Testis (tissue), 3 donors: ENCODE measurements around the gene AGPAT1. TPM values are rescaled to one million over a fixed set of nuclear protein-coding genes. Genes with fewer than 3 reads are reported as not detected.
"Not testable (repeated sequence)": the region's sequence is repeated elsewhere in the genome, so short reads cannot be mapped to it uniquely, and the experiment has no call there.

ENCODE experiments used
- DNase-seq: peaks from one replicate; pipeline ENCODE4 v3.0.0-alpha.2; 2019
- H3K27ac ChIP-seq, 2 donors: fragments of 200-600 bp; sonication (generic); one replicate each; pipeline ENCODE4 v1.5.1; 2019
- H3K27me3 ChIP-seq: fragments of 200-600 bp; sonication (generic); one replicate; pipeline ENCODE4 v1.5.1; 2019
- H3K36me3 ChIP-seq: fragments of 200-600 bp; sonication (generic); one replicate; pipeline ENCODE4 v1.5.1; 2017; ENCODE audit warnings: low read depth; ENCODE audit errors: missing control alignments
- H3K4me1 ChIP-seq: fragments of 200-600 bp; sonication (generic); one replicate; pipeline ENCODE4 v1.5.1; 2019
- H3K4me3 ChIP-seq, 2 donors: fragments of 200-600 bp; sonication (generic); one replicate each; pipeline ENCODE4 v1.5.1; 2017 to 2019
- H3K9me3 ChIP-seq: fragments of 200-600 bp; sonication (generic); one replicate; pipeline ENCODE4 v1.5.1; 2017
- POLR2A ChIP-seq: fragments of 450-650 bp; IDR thresholded peaks from one replicate; pipeline ENCODE4 v1.6.1; 2017; ENCODE audit warnings: antibody characterized with exemption, mild to moderate bottlenecking, moderate library complexity
- WGBS, 2 donors: methylation state at CpG; one replicate each; pipeline ENCODE4 v1.1.5; 2018; 5-methylcytosine and 5-hydroxymethylcytosine counted together
- intact Hi-C: fragments of 100-400 bp; cut with DNase I; formaldehyde crosslinking; loops from one replicate; pipeline ENCODE4 v1.15.1; 2023; ENCODE audit warnings: low total_unique reads
- polyA plus RNA-seq: library from polyadenylated mRNA; stranded (reverse); fragments of 350-450 nt; fragmentation: Illumina TruSeq; extraction: RNeasy Lipid Tissue Mini Kit (QIAGEN cat#74804); gene quantifications from one replicate; pipeline ENCODE4 v1.2.3, GENCODE V29; 2014; ENCODE audit warnings: low read depth, low replicate concordance; ENCODE audit not compliant: insufficient read depth
- total RNA-seq, 2 donors: library from RNA; depleted of rRNA; stranded (reverse); fragments of >200 nt; gene quantifications; one replicate each; pipeline ENCODE4 v1.2.3, GENCODE V29; 2016
- TF ChIP-seq, protein P1 (sequence below), 3 experiments: fragments of 450-650 bp in 2 of 3; fragments of 200-600 bp in 1 of 3; sonication (generic) in 1 of 3; IDR thresholded peaks; one replicate each; pipeline ENCODE4 v1.5.1; 2016 to 2019; ENCODE audit warnings: antibody characterized with exemption in 3 of 3, mild to moderate bottlenecking in 2 of 3, moderate library complexity in 1 of 3

Gene AGPAT1
- total and polyA plus RNA-seq, 3 donors from 2014 or later, result 107 to 158 (median 115) TPM

DNA sequence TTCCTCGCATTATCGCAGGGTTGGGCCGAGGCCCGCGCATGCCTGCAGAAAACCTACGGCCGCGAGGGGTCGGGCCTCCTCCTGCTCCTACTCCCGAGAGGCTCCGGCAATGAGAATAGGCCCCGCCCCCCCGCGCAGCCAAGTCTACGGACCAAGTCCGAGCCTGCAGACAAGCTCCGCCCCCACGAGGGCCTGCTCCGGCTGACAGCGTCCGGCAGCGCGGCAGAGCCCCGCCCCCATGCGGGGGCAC lies 19.7 kb upstream of the AGPAT1 start:
- intact Hi-C loops, result no loop called here

DNA sequence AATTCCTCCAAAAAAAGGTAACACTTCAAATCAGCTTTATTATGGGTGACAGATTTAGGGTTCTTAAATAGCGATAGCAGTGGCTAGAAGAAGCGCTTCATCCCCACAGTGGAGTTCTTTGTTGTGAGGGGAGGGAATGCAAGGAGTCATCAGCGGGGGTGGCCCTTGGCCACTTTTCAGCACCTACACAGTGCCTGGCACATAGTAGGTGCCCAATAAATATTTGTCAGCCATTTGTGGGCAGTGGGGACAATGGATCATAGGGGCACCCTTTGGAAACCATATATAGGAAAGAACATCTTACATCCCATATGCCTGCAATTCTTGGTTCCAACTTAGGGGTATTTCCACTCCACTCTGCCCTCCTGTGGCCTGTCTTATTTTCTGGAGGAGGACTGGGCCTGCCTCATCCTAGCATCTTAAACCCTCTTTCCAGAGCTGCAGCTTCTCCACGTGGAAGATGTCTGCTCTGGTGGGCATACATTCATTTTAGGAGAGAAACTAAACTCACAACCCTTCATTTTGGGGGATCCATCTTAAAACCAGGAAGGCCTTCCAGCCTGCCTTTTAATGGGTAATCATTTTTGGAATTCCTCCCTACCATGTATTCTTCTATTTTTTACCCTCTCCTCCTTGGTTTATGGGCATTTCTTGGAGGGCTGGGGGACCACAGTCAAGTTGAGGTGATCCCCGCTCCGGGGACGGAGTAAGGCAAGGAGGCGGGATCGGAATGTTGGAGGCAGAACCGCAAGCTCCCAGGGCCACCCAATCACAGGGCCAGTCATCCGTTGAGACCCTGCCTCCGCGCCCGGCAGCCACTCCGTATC lies 19.2 kb upstream of the AGPAT1 start:
- Histone ChIP-seq H3K27ac (peak overlapping the region; percentile 100), H3K9me3 (no peaks in the 10 kb centered on the region), H3K36me3 (no peaks in the 10 kb centered on the region), H3K27me3 (no peaks in the 10 kb centered on the region), H3K4me3 (peak overlapping the region; percentile 87 to 99), H3K4me1 (peaks cover 31% of the 10 kb centered on the region)
- intact Hi-C loops, result no loop called here
- peak; percentile 97 for TF ChIP-seq POLR2A
- TF ChIP-seq, protein P1, sequence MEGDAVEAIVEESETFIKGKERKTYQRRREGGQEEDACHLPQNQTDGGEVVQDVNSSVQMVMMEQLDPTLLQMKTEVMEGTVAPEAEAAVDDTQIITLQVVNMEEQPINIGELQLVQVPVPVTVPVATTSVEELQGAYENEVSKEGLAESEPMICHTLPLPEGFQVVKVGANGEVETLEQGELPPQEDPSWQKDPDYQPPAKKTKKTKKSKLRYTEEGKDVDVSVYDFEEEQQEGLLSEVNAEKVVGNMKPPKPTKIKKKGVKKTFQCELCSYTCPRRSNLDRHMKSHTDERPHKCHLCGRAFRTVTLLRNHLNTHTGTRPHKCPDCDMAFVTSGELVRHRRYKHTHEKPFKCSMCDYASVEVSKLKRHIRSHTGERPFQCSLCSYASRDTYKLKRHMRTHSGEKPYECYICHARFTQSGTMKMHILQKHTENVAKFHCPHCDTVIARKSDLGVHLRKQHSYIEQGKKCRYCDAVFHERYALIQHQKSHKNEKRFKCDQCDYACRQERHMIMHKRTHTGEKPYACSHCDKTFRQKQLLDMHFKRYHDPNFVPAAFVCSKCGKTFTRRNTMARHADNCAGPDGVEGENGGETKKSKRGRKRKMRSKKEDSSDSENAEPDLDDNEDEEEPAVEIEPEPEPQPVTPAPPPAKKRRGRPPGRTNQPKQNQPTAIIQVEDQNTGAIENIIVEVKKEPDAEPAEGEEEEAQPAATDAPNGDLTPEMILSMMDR (IDR thresholded peaks at IDR 0.05), result peak; percentile 41 to 74 (median 53)
- 13 to 14% methylated on average over 15 of the region's 15 CpGs for WGBS, 2 donors
- DNase-seq, result peak; percentile 43

More for the DNA sequence above, 19.7 kb upstream of the AGPAT1 start:
- Histone ChIP-seq H3K27ac (peak overlapping the region; percentile 100), H3K9me3 (no peaks in the 10 kb centered on the region), H3K27me3 (no peaks in the 10 kb centered on the region), H3K4me3 (peak overlapping the region; percentile 87 to 99), H3K4me1 (peaks cover 28% of the 10 kb centered on the region), H3K36me3 (no peaks in the 10 kb centered on the region)
- WGBS, 2 donors, result 0 to 2% methylated on average over 10 to 15 of the region's 25 CpGs
- peak; percentile 100 for DNase-seq
- no peak for TF ChIP-seq POLR2A
- TF ChIP-seq, protein P1 (IDR thresholded peaks at IDR 0.05), result peak in 2 of 3 experiments; percentile 74 to 83

GRCh38 chr6:32194388-32194787 lies 18.5 kb upstream of the AGPAT1 start:
- DNase-seq, result no peak

GRCh38 chr6:32193096-32193495 lies 17.2 kb upstream of the AGPAT1 start:
- H3K27me3 ChIP-seq, H3K36me3 ChIP-seq, intact Hi-C loops, DNase-seq, H3K4me3 ChIP-seq, H3K9me3 ChIP-seq: not testable (repeated sequence)
- Histone ChIP-seq H3K4me1 (peaks cover 42% of the 10 kb centered on the region), H3K27ac (peak overlapping the region in 1 of 2 donors; percentile 81)
- 81 to 84% methylated on average over 13 of the region's 13 CpGs for whole genome bisulfite sequencing, 2 donors

More at GRCh38 chr6:32194388-32194787, 18.5 kb upstream of the AGPAT1 start:
- H3K4me3 ChIP-seq, result peak overlapping the region in 1 of 2 donors; percentile 99
- H3K4me1 ChIP-seq, result peaks cover 31% of the 10 kb centered on the region
- H3K27ac ChIP-seq, result peak overlapping the region; percentile 100
- H3K36me3 ChIP-seq, result no peaks in the 10 kb centered on the region
- no peaks in the 10 kb centered on the region for H3K9me3 ChIP-seq
- no peaks in the 10 kb centered on the region for H3K27me3 ChIP-seq
- 88 to 92% methylated on average over 3 to 4 of the region's 4 CpGs for WGBS, 2 donors
- no peak for TF ChIP-seq POLR2A
- TF ChIP-seq, protein P1 (IDR thresholded peaks at IDR 0.05), result no peak
- intact Hi-C loops, result no loop called here

DNA sequence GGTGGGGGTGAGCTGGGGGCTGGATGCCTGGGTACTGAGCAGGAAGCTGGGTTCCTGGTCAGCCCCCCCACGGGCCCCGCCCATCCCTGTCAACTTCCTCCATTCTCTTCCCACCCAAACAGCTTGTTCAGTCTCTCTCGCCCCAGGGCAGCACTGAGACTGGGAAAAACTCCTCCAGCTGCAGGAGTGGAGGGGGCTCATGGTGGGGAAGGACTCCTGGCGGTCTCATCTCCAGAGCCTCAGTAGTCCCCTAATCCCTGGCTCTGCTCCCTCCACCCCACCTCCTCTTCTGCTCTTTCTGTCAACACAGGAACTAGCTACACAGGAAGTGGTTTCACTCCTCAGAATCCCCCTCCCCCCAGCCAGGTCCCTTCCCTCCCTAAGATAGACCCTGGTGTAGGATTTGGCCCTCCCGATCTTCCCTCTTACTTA lies 16.7 kb upstream of the AGPAT1 start, which contains the start of gene GPSM3:
GPSM3 (minus strand) TSS at position 36 of the 432 bp plus-strand sequence. CDS start 130 bp downstream, outside the sequence.
- peak within 1 kb of the TSS; percentile 81 to 99 for H3K27ac ChIP-seq
- intact Hi-C loops, result no loop called here

More for the DNA sequence above, 16.7 kb upstream of the AGPAT1 start, which contains the start of gene GPSM3:
- Histone ChIP-seq H3K4me3 (no peak within 1 kb of the TSS), H3K27me3 (no peaks in the 10 kb centered on the region), H3K36me3 (no peaks in the 10 kb centered on the region), H3K4me1 (peaks cover 42% of the 10 kb centered on the region), H3K9me3 (no peaks in the 10 kb centered on the region)
- 55 to 78% methylated on average over 5 of the region's 5 CpGs for WGBS, 2 donors
- DNase-seq, result no peak
- TF ChIP-seq, protein P1 (IDR thresholded peaks at IDR 0.05), result no peak
- TF ChIP-seq POLR2A, result no peak
